K562 (cell line): ENCODE data around the gene HOXC12. TPM values are rescaled to one million over a fixed set of nuclear protein-coding genes. Genes with fewer than 3 reads are reported as not detected.

ENCODE experiments used
- ATF3 ChIP-seq, 2 experiments: fragments of 450-650 bp in 1 of 2; sonication (generic) in 1 of 2; formaldehyde crosslinking in 1 of 2; IDR thresholded peaks in 1 of 2; conservative IDR thresholded peaks in 1 of 2; 2 replicates each; pipeline versions ENCODE4 v1.6.1 to v1.8.1; 2016 to 2023; ENCODE audit warnings: mild to moderate bottlenecking in 2 of 2, moderate library complexity in 2 of 2, inconsistent platforms in 1 of 2, missing genetic modification reagents in 1 of 2
- MEIS2 ChIP-seq: fragments of 450-650 bp; IDR thresholded peaks from 2 replicates; pipeline ENCODE4 v1.6.1; 2014; ENCODE audit warnings: mild to moderate bottlenecking; ENCODE audit not compliant: partially characterized antibody
- PKNOX1 ChIP-seq: fragments of 450-650 bp; IDR thresholded peaks from 2 replicates; pipeline ENCODE4 v1.6.1; 2016
- SRF ChIP-seq, 2 experiments: fragments of 250-450, 450-650 bp in 1 of 2; sonication (Bioruptor Pico) in 1 of 2; sonication (generic) in 1 of 2; formaldehyde crosslinking; IDR thresholded peaks; 2 replicates each; pipeline versions ENCODE4 v1.5.0 to v1.5.1; 2020 to 2022; ENCODE audit warnings: mild to moderate bottlenecking in 1 of 2, missing genetic modification reagents in 1 of 2
- ZBTB7A ChIP-seq: IDR thresholded peaks from 2 replicates; pipeline ENCODE4 v1.6.1; 2011; ENCODE audit warnings: low read depth, mild to moderate bottlenecking, low read length, moderate library complexity, borderline replicate concordance; ENCODE audit not compliant: control insufficient read depth
- polyA plus RNA-seq, 8 experiments: library from polyadenylated mRNA; depleted of rRNA in 4 of 8; stranded (reverse) in 5 of 8; unstranded in 3 of 8; fragments of >200 nt; fragmentation: Nextera tagmentation in 2 of 8; fragmentation: Illumina TruSeq in 1 of 8; extraction: Ambion mirVana in 2 of 8; extraction: Trizol in 1 of 8; gene quantifications; 2 replicates each; pipeline versions ENCODE4 v1.2.1 to v1.2.3, GENCODE V29; 2011 to 2014; ENCODE audit warnings: inconsistent platforms in 1 of 8, missing spikeins in 1 of 8
- total RNA-seq, 7 experiments: library from RNA; depleted of rRNA in 6 of 7; stranded (reverse); fragments of >200 nt in 6 of 7; fragmentation: Illumina TruSeq in 2 of 7; extraction: Trizol in 2 of 7; gene quantifications; 2 replicates each; pipeline versions ENCODE4 v1.2.1 to v1.2.3, GENCODE V29; 2011 to 2021; ENCODE audit warnings: low replicate concordance in 1 of 7
- TF ChIP-seq, protein P1 (sequence below), 2 experiments: IDR thresholded peaks in 1 of 2; conservative IDR thresholded peaks in 1 of 2; 2 replicates each; pipeline ENCODE4 v1.6.1; 2016; ENCODE audit warnings: low read depth in 2 of 2, mild to moderate bottlenecking in 1 of 2, missing compliant biosample characterization in 1 of 2, missing genetic modification characterization in 1 of 2, moderate library complexity in 1 of 2

Gene HOXC12
- total and polyA plus RNA-seq, 9 of the 15 experiments (the other 6 are each of a cell fraction or from before 2014, with no cell fraction given): 0.04 to 0.36 (median 0.11) TPM; not detected in 1

GRCh38 chr12:53997204-53998109, 42.8 kb downstream of the HOXC12 start (continued):
- TF ChIP-seq, protein P1, sequence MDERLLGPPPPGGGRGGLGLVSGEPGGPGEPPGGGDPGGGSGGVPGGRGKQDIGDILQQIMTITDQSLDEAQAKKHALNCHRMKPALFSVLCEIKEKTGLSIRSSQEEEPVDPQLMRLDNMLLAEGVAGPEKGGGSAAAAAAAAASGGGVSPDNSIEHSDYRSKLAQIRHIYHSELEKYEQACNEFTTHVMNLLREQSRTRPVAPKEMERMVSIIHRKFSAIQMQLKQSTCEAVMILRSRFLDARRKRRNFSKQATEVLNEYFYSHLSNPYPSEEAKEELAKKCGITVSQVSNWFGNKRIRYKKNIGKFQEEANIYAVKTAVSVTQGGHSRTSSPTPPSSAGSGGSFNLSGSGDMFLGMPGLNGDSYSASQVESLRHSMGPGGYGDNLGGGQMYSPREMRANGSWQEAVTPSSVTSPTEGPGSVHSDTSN (CRISPR knock-in tag; IDR thresholded peaks at IDR 0.05; ENCODE audit: low read depth): peak; percentile 52
- TF ChIP-seq, protein P1 (tag; conservative IDR thresholded peaks at IDR 0.05; ENCODE audit: low read depth): peak; percentile 62
- TF ChIP-seq ZBTB7A: no peak; the same call in 1 of the 2 replicates
- TF ChIP-seq MEIS2: peak; percentile 44
- TF ChIP-seq PKNOX1: peak; percentile 96
- no peak for TF ChIP-seq ATF3 (IDR thresholded peaks at IDR 0.05)
- TF ChIP-seq ATF3 (CRISPR knock-in tag; conservative IDR thresholded peaks at IDR 0.05): no peak
- TF ChIP-seq SRF (CRISPR knock-in tag; IDR thresholded peaks at IDR 0.05): 0 out of 4 replicates have a peak, but pooled peaks of 1 of the 2 experiments have one; percentile 23
